GM19099 (cell line): ENCODE measurements around the gene P2RX4.

Experiments used
- POLR2A ChIP-seq: IDR thresholded peaks from 3 replicates; pipeline ENCODE4 v1.6.1; 2011; ENCODE audit warnings: low read depth; ENCODE audit not compliant: insufficient read length; ENCODE audit errors: extremely low read depth

P2RX4 gene

GRCh38 chr12:121282072-121282742, 72.3 kb downstream of the P2RX4 start:
- TF ChIP-seq POLR2A: no peak

DNA sequence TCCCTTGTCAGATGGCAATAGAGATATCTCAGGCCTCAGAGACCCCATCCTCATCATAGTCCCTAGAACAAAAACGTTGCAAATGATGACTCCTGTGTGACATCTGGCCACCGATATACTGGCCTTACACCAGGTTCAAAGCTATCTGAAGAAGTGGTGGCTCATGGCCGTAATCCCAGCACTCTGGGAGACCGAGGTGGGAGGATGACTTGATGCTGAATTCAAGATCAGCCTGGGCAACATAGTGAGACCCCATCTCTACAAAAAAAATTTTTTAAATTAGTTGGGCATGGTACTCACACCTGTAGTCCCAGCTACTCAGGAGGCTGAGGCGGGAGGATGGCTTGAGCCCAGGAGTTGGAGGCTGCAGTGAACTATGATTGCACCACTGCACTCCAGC, 73.5 kb downstream of the P2RX4 start:
- TF ChIP-seq POLR2A: no peak
